Measurements from ENCODE around the gene NUP98.
"Not testable (repeated sequence)": the region's sequence is repeated elsewhere in the genome, so short reads cannot be mapped to it uniquely, and the experiment has no call there.

The NUP98 gene

GRCh38 chr11:3669742-3670183 is 127.6 kb downstream of the NUP98 start:
- no peak for DNase-seq (ENCODE audit: low spot score)

GRCh38 chr11:3669128-3669527 is 128.2 kb downstream of the NUP98 start:
- DNase-seq (ENCODE audit: low spot score), result no peak

- no peak for DNase-seq (ENCODE audit: low spot score)
Observed at GRCh38 chr11:3667149-3668035, 130.0 kb downstream of the NUP98 start.

- no peak for DNase-seq (ENCODE audit: low spot score)
Observed at GRCh38 chr11:3666023-3666530, 131.3 kb downstream of the NUP98 start.

GRCh38 chr11:3665336-3666022 is 131.9 kb downstream of the NUP98 start:
- DNase-seq (ENCODE audit: low spot score), result no peak

- no peak for DNase-seq (ENCODE audit: low spot score)
Observed at GRCh38 chr11:3664032-3664630, 133.2 kb downstream of the NUP98 start.

GRCh38 chr11:3662856-3663255 is 134.5 kb downstream of the NUP98 start:
- DNase-seq (ENCODE audit: low spot score), result no peak

GRCh38 chr11:3660960-3661359 is 136.4 kb downstream of the NUP98 start:
- DNase-seq (ENCODE audit: low spot score), result no peak

- DNase-seq (ENCODE audit: low spot score), result no peak
Observed at GRCh38 chr11:3659595-3660515, 137.5 kb downstream of the NUP98 start.

- DNase-seq (ENCODE audit: low spot score), result no peak
Observed at GRCh38 chr11:3658252-3658651, 139.1 kb downstream of the NUP98 start.

- not testable (repeated sequence) for DNase-seq (ENCODE audit: low spot score)
Observed at GRCh38 chr11:3657331-3657730, 140.0 kb downstream of the NUP98 start.

- no peak for DNase-seq (ENCODE audit: low spot score)
Observed at GRCh38 chr11:3655547-3655946, 141.8 kb downstream of the NUP98 start.

- not testable (repeated sequence) for DNase-seq (ENCODE audit: low spot score)
Observed at GRCh38 chr11:3652514-3652913, 144.8 kb downstream of the NUP98 start.

GRCh38 chr11:3649374-3649773 is 148.0 kb downstream of the NUP98 start:
- DNase-seq (ENCODE audit: low spot score), result not testable (repeated sequence)

GRCh38 chr11:3648843-3649242 is 148.5 kb downstream of the NUP98 start:
- DNase-seq (ENCODE audit: low spot score), result not testable (repeated sequence)

- no peak for DNase-seq (ENCODE audit: low spot score)
Observed at GRCh38 chr11:3645552-3645951, 151.8 kb downstream of the NUP98 start.

GRCh38 chr11:3644817-3645235 is 152.5 kb downstream of the NUP98 start, which contains the start of gene ART1:
Gene ART1 (plus strand): TSS chr11:3645128. CDS start chr11:3659214, 14,086 bp downstream.
- DNase-seq (ENCODE audit: low spot score), result no peak

GRCh38 chr11:3643102-3643546 is 154.2 kb downstream of the NUP98 start:
- not testable (repeated sequence) for DNase-seq (ENCODE audit: low spot score)

GRCh38 chr11:3642071-3642951 is 155.0 kb downstream of the NUP98 start:
- DNase-seq (ENCODE audit: low spot score), result peak; percentile 75

GRCh38 chr11:3641701-3642070 is 155.7 kb downstream of the NUP98 start, which contains the start of gene ART5:
Gene ART5 (minus strand): TSS chr11:3641992. CDS start chr11:3641862, 130 bp downstream.
- DNase-seq (ENCODE audit: low spot score), result no peak

Measured in kidney tubule cell (primary cell).